HCT116 (cell line): ENCODE data around the gene CDK18. TPM values are rescaled to one million over a fixed set of nuclear protein-coding genes. Genes with fewer than 3 reads are reported as not detected.

Source experiments
- ATAC-seq: fragments of 200-7000 bp; cut with Tn5 transposase; 2 replicates; pipeline ENCODE4 v1.9.1; 2020; ENCODE audit warnings: mild to moderate bottlenecking, moderate library complexity
- BruUV-seq: library from RNA; stranded (reverse); fragments of 400-500 nt; replicated peaks from 2 replicates; lab custom pipeline; 2021; lab: Mats Ljungman, UMichigan
- CTCF ChIA-PET: fragments of 300-600 bp; sonication (Branson Sonifier 250); formaldehyde crosslinking; loops from one replicate; lab custom pipeline; 2021; ENCODE audit warnings: antibody characterized with exemption; lab: Charles Lee
- POLR2A ChIA-PET: fragments of 300-600, 350-600 bp; sonication (Branson Sonifier 250); formaldehyde crosslinking; loops from one replicate; lab custom pipeline; 2021; ENCODE audit warnings: antibody characterized with exemption; lab: Charles Lee
- RAD21 ChIA-PET, 2 experiments: fragments of 300-600 bp; sonication (Branson Sonifier 250); formaldehyde crosslinking; loops; one replicate each; lab custom pipeline; 2023; ENCODE audit warnings: low total read pairs in 2 of 2; ENCODE audit not compliant: uncharacterized antibody in 2 of 2, unreplicated experiment in 2 of 2, low non-redundant PET in 1 of 2; lab: Charles Lee
- DNase-seq: peaks from one replicate; pipeline ENCODE4 v3.0.0-alpha.2; 2010; ENCODE audit warnings: low read depth, low spot score
- H2AFZ ChIP-seq: fragments of 200-600 bp; shearing (Covaris generic), sonication (generic); 2 replicates; pipeline ENCODE4 v1.6.1; 2017; ENCODE audit warnings: low read depth, mixed run types, mixed read lengths, antibody characterized with exemption, low read length; ENCODE audit not compliant: poor library complexity, severe bottlenecking
- H3K27ac ChIP-seq: 2 replicates; pipeline ENCODE4 v1.5.1; 2012; ENCODE audit warnings: low read depth, low read length
- H3K27me3 ChIP-seq: fragments of 200-600 bp; sonication (generic); 2 replicates; pipeline ENCODE4 v1.6.1; 2016; ENCODE audit warnings: mixed run types, low read length, mixed read lengths; ENCODE audit not compliant: insufficient read depth
- H3K36me3 ChIP-seq, 2 experiments: fragments of 200-500 bp in 1 of 2; fragments of 200-600 bp in 1 of 2; sonication (Bioruptor generic) in 1 of 2; sonication (generic) in 1 of 2; 2 replicates each; pipeline versions ENCODE4 v1.5.1 to v1.6.1; 2014 to 2016; ENCODE audit warnings: low read length in 2 of 2, inconsistent platforms in 1 of 2, mixed read lengths in 1 of 2, mixed run types in 1 of 2; ENCODE audit not compliant: insufficient read depth in 2 of 2, control insufficient read depth in 1 of 2
- H3K4me1 ChIP-seq, 2 experiments: fragments of 200-600 bp in 1 of 2; sonication (generic) in 1 of 2; 2 replicates each; pipeline versions ENCODE4 v1.5.1 to v1.6.1; 2012 to 2017; ENCODE audit warnings: low read length in 2 of 2, inconsistent platforms in 1 of 2, mild to moderate bottlenecking in 1 of 2, mixed read lengths in 1 of 2, mixed run types in 1 of 2, moderate library complexity in 1 of 2; ENCODE audit not compliant: insufficient read depth in 2 of 2, control insufficient read depth in 1 of 2
- H3K4me2 ChIP-seq: fragments of 200-600 bp; sonication (generic); 2 replicates; pipeline ENCODE4 v1.6.1; 2017; ENCODE audit warnings: mixed run types, low read length, mixed read lengths
- H3K4me3 ChIP-seq, 2 experiments: fragments of 200-600 bp in 1 of 2; sonication (generic) in 1 of 2; replicated peaks in 1 of 2; 2 replicates each; pipeline ENCODE4 v1.5.1; 2011 to 2016; ENCODE audit warnings: low read length in 2 of 2, control low read depth in 1 of 2, low read depth in 1 of 2, mild to moderate bottlenecking in 1 of 2, mixed read lengths in 1 of 2, mixed run types in 1 of 2
- H3K79me2 ChIP-seq: fragments of 200-600 bp; sonication (generic); 2 replicates; pipeline ENCODE4 v1.6.1; 2017; ENCODE audit warnings: mild to moderate bottlenecking, mixed run types, low read length, moderate library complexity, mixed read lengths; ENCODE audit not compliant: insufficient read depth
- H3K9ac ChIP-seq: fragments of 200-600 bp; sonication (generic); 2 replicates; pipeline ENCODE4 v1.6.1; 2016; ENCODE audit warnings: low read length, mixed read lengths
- H3K9me2 ChIP-seq: fragments of 200-600 bp; sonication (generic), shearing (Covaris generic); 2 replicates; pipeline ENCODE4 v1.6.1; 2017; ENCODE audit warnings: mixed run types, mild to moderate bottlenecking, moderate library complexity; ENCODE audit not compliant: insufficient read depth
- H3K9me3 ChIP-seq, 2 experiments: fragments of 200-500 bp in 1 of 2; fragments of 200-600 bp in 1 of 2; sonication (Bioruptor generic) in 1 of 2; sonication (generic) in 1 of 2; 2 replicates each; pipeline ENCODE4 v1.6.1; 2014 to 2017; ENCODE audit warnings: low read length in 2 of 2, mixed read lengths in 2 of 2, inconsistent platforms in 1 of 2, low read depth in 1 of 2, mild to moderate bottlenecking in 1 of 2, mixed run types in 1 of 2, moderate library complexity in 1 of 2; ENCODE audit not compliant: control insufficient read depth in 1 of 2, insufficient read depth in 1 of 2
- H4K20me1 ChIP-seq: fragments of 200-600 bp; sonication (generic), shearing (Covaris generic); 2 replicates; pipeline ENCODE4 v1.6.1; 2017; ENCODE audit warnings: mixed run types, mild to moderate bottlenecking, moderate library complexity; ENCODE audit not compliant: insufficient read depth
- ATF3 ChIP-seq: IDR thresholded peaks from 2 replicates; pipeline ENCODE4 v1.6.1; 2012
- EGR1 ChIP-seq: IDR thresholded peaks from 2 replicates; pipeline ENCODE4 v1.6.1; 2012; ENCODE audit warnings: low read depth
- EZH2 ChIP-seq: fragments of 200-600 bp; sonication (generic); IDR thresholded peaks from 2 replicates; pipeline ENCODE4 v1.6.1; 2017; ENCODE audit warnings: antibody characterized with exemption, mixed run types
- EZH2phosphoT487 ChIP-seq: fragments of 200-600 bp; IDR thresholded peaks from 2 replicates; pipeline ENCODE4 v1.6.1; 2018; ENCODE audit warnings: antibody characterized with exemption, borderline replicate concordance
- JUND ChIP-seq: IDR thresholded peaks from 2 replicates; pipeline ENCODE4 v1.6.1; 2012
- POLR2A ChIP-seq: IDR thresholded peaks from 2 replicates; pipeline ENCODE4 v1.7.0; 2011; ENCODE audit warnings: borderline replicate concordance; ENCODE audit not compliant: insufficient read depth, insufficient read length; ENCODE audit errors: extremely low read depth
- POLR2AphosphoS5 ChIP-seq: IDR thresholded peaks from 2 replicates; pipeline ENCODE4 v1.6.1; 2011; ENCODE audit warnings: mild to moderate bottlenecking, low read depth, low read length, moderate library complexity
- RAD21 ChIP-seq: IDR thresholded peaks from 2 replicates; pipeline ENCODE4 v1.6.1; 2012; ENCODE audit warnings: low read depth, mild to moderate bottlenecking
- intact Hi-C: fragments of 100-400 bp; cut with micrococcal nuclease; formaldehyde crosslinking; loops from 2 replicates; pipeline ENCODE4 v1.10.0; 2022
- total RNA-seq: library from RNA; stranded (reverse); gene quantifications from one replicate; pipeline ENCODE4 v1.2.1, GENCODE V29; 2021; ENCODE audit not compliant: unreplicated experiment
- TF ChIP-seq, protein P1 (sequence below): IDR thresholded peaks from 2 replicates; pipeline ENCODE4 v1.6.1; 2012
- TF ChIP-seq, protein P2 (sequence below), 3 experiments: fragments of 200-600 bp in 1 of 3; sonication (generic) in 1 of 3; IDR thresholded peaks in 2 of 3; conservative IDR thresholded peaks in 1 of 3; 2 replicates each; pipeline ENCODE4 v1.5.1; 2012 to 2017; ENCODE audit warnings: low read depth in 2 of 3, low read length in 2 of 3, antibody characterized with exemption in 1 of 3, borderline replicate concordance in 1 of 3, control low read depth in 1 of 3, mild to moderate bottlenecking in 1 of 3, mixed read lengths in 1 of 3, mixed run types in 1 of 3, moderate library complexity in 1 of 3; ENCODE audit not compliant: insufficient read depth in 1 of 3
- TF ChIP-seq, protein P3 (sequence below): IDR thresholded peaks from 2 replicates; pipeline ENCODE4 v1.6.1; 2011; ENCODE audit warnings: mild to moderate bottlenecking, low read length, moderate library complexity; ENCODE audit not compliant: insufficient replicate concordance; ENCODE audit errors: extremely low read depth

Gene CDK18
- total RNA-seq, 1 experiment from 2014 or later: 32.0 TPM

GRCh38 chr1:205580140-205580922, 75.9 kb downstream of the CDK18 start (continued):
- TF ChIP-seq, protein P1, sequence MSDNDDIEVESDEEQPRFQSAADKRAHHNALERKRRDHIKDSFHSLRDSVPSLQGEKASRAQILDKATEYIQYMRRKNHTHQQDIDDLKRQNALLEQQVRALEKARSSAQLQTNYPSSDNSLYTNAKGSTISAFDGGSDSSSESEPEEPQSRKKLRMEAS: no peak
- TF ChIP-seq, all 23 proteins: peak for 0

DNA sequence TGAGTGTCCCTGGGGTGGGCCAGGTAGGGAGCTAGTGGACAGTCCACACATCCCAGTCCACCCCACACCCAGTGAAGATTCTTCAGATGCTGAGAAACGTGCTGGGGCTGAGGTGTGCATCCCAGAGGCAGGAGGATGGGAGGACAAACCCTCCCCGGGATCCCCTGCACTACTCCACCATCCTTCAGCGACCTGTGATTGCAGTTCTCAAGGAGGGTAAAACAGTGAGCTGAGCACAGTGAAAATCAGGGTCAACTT, 76.4 kb downstream of the CDK18 start:
- H4K20me1 ChIP-seq: no peaks in the 10 kb centered on the region
- no peak overlapping the region for H3K4me3 ChIP-seq
- no TSS peak for BruUV-seq
- H3K36me3 ChIP-seq: no peaks in the 10 kb centered on the region
- H3K9me2 ChIP-seq: no peaks in the 10 kb centered on the region
- DNase-seq (no peak), ATAC-seq (no peak)
- ChIA-PET POLR2A (no interaction called here), CTCF (no interaction called here), RAD21 (no interaction called here)
- H3K27ac ChIP-seq: no peak overlapping the region
- intact Hi-C loops: no loop called here
- peaks cover 11% of the 10 kb centered on the region; the same call in 1 of the 2 replicates for H3K27me3 ChIP-seq
- no peaks in the 10 kb centered on the region for H3K4me1 ChIP-seq
- H2AFZ ChIP-seq: no peak overlapping the region
- H3K4me2 ChIP-seq: no peak overlapping the region
- no peak overlapping the region for H3K9ac ChIP-seq
- no peaks in the 10 kb centered on the region for H3K9me3 ChIP-seq
- H3K79me2 ChIP-seq: no peaks in the 10 kb centered on the region
- no peak for TF ChIP-seq EZH2
- TF ChIP-seq, protein P2, sequence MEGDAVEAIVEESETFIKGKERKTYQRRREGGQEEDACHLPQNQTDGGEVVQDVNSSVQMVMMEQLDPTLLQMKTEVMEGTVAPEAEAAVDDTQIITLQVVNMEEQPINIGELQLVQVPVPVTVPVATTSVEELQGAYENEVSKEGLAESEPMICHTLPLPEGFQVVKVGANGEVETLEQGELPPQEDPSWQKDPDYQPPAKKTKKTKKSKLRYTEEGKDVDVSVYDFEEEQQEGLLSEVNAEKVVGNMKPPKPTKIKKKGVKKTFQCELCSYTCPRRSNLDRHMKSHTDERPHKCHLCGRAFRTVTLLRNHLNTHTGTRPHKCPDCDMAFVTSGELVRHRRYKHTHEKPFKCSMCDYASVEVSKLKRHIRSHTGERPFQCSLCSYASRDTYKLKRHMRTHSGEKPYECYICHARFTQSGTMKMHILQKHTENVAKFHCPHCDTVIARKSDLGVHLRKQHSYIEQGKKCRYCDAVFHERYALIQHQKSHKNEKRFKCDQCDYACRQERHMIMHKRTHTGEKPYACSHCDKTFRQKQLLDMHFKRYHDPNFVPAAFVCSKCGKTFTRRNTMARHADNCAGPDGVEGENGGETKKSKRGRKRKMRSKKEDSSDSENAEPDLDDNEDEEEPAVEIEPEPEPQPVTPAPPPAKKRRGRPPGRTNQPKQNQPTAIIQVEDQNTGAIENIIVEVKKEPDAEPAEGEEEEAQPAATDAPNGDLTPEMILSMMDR (IDR thresholded peaks at IDR 0.05 in 2 of 3, conservative IDR thresholded peaks at IDR 0.05 in 1 of 3; ENCODE audit: borderline replicate concordance in 1 of 3, insufficient read depth in 1 of 3, low read depth in 2 of 3, low read length in 2 of 3): no peak
- TF ChIP-seq EZH2phosphoT487: no peak
- TF ChIP-seq EGR1: no peak
- no peak for TF ChIP-seq RAD21
- TF ChIP-seq POLR2AphosphoS5: no peak
- TF ChIP-seq POLR2A: no peak
- TF ChIP-seq JUND: no peak
- no peak for TF ChIP-seq ATF3
- TF ChIP-seq, protein P3, sequence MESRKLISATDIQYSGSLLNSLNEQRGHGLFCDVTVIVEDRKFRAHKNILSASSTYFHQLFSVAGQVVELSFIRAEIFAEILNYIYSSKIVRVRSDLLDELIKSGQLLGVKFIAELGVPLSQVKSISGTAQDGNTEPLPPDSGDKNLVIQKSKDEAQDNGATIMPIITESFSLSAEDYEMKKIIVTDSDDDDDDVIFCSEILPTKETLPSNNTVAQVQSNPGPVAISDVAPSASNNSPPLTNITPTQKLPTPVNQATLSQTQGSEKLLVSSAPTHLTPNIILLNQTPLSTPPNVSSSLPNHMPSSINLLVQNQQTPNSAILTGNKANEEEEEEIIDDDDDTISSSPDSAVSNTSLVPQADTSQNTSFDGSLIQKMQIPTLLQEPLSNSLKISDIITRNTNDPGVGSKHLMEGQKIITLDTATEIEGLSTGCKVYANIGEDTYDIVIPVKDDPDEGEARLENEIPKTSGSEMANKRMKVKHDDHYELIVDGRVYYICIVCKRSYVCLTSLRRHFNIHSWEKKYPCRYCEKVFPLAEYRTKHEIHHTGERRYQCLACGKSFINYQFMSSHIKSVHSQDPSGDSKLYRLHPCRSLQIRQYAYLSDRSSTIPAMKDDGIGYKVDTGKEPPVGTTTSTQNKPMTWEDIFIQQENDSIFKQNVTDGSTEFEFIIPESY: no peak
- TF ChIP-seq, protein P1: no peak
